Stimulated activated naive B cell treated with anti-CD40 and anti-IgM and Interleukin-4, amounts not matched to agents 10 μg/mL and 1 μg/mL and 100 μg/mL, for 72 hours (primary cell): ENCODE measurements around the gene PDE6G.

Experiments
- ATAC-seq, 2 donors: fragments of 150-1000 bp; cut with Tn5 transposase; replicated peaks; 2 replicates each; pipeline ENCODE4 v1.10.0; 2021; ENCODE audit warnings: moderate library complexity in 1 of 2
- DNase-seq: peaks from one replicate; pipeline ENCODE4 v3.0.0; 2021
- H3K27ac Mint-ChIP-seq: one replicate; pipeline ENCODE4 v1.8.0; 2022; ENCODE audit warnings: mild to moderate bottlenecking, mixed read lengths
- H3K27me3 Mint-ChIP-seq, 2 donors: one replicate each; pipeline ENCODE4 v1.8.0; 2022; ENCODE audit warnings: mixed read lengths in 2 of 2
- H3K36me3 Mint-ChIP-seq, 2 donors: one replicate each; pipeline ENCODE4 v1.8.0; 2022; ENCODE audit warnings: mixed read lengths in 2 of 2, mild to moderate bottlenecking in 1 of 2
- H3K4me1 Mint-ChIP-seq, 2 donors: one replicate each; pipeline ENCODE4 v1.8.0; 2022; ENCODE audit warnings: mixed read lengths in 2 of 2, mild to moderate bottlenecking in 1 of 2
- H3K4me3 Mint-ChIP-seq, 2 donors: one replicate each; pipeline ENCODE4 v1.8.0; 2022; ENCODE audit warnings: mild to moderate bottlenecking in 2 of 2, mixed read lengths in 2 of 2, moderate library complexity in 1 of 2
- H3K9me3 Mint-ChIP-seq, 2 donors: one replicate each; pipeline ENCODE4 v1.8.0; 2022; ENCODE audit warnings: mixed read lengths in 2 of 2, mild to moderate bottlenecking in 1 of 2

The PDE6G gene

DNA sequence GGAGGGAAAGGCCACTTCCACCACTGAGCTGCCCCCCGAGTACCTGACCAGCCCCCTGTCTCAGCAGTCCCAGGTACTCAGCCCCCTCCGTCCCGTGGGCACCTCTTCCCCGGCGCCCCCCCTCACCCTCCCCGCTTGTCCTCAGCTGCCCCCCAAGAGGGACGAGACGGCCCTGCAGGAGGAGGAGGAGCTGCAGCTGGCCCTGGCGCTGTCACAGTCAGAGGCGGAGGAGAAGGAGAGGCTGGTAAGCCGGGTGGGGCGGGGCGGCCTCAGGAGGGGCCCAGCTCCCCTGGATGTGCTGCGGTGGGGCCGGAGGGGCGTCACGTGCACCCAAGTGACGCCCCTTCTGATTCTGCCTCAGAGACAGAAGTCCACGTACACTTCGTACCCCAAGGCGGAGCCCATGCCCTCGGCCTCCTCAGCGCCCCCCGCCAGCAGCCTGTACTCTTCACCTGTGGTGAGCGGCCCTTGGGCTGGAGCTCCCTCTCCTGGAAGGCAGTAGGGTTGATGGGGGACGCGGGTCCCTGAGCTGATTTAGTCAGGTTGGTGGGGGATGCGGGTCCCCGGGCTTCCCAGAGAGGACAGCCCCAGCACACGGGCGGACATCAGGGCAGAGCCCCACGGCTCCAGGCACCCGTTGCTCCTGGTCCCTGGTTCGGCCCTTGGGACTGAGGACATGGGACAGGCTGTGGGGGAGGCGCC, 37.3 kb upstream of the PDE6G start:
- no peaks in the 10 kb centered on the region for H3K9me3 Mint-ChIP-seq
- H3K36me3 Mint-ChIP-seq = peaks cover 39 to 48% of the 10 kb centered on the region in 2 donors

DNA sequence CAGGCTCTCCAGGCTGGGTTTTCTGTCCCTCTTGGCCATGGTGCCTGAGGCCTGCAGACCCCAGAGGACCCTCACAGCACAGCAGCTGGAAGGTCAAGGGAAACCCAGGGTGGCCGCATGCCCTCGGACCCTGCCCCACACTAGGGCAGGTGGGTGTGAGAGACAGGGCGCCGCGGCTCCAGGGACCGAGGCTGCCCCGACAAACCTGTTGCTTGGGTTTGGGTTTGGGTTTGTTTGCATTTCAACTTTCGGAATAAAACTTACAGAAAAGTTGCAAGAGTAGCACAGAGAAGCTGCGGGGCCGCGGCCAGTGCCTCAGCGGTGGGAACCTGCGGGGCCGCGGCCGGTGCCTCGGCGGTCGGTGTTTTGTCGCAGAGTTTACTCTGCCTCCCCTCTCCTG, 35.3 kb upstream of the PDE6G start:
- DNase-seq = no peak
- H3K27ac Mint-ChIP-seq = no peak overlapping the region
- H3K9me3 Mint-ChIP-seq = no peaks in the 10 kb centered on the region
- H3K4me3 Mint-ChIP-seq = no peak overlapping the region
- no peak for ATAC-seq
- no peaks in the 10 kb centered on the region for H3K27me3 Mint-ChIP-seq
- H3K36me3 Mint-ChIP-seq = peaks cover 32 to 48% of the 10 kb centered on the region in 2 donors
- peaks cover 11 to 31% of the 10 kb centered on the region in 2 donors for H3K4me1 Mint-ChIP-seq

More for the DNA sequence above, 37.3 kb upstream of the PDE6G start:
- H3K27me3 Mint-ChIP-seq = no peaks in the 10 kb centered on the region
- ATAC-seq (no peak), DNase-seq (no peak)
- no peak overlapping the region for H3K27ac Mint-ChIP-seq
- no peak overlapping the region for H3K4me3 Mint-ChIP-seq
- peaks cover 4 to 32% of the 10 kb centered on the region in 2 donors for H3K4me1 Mint-ChIP-seq

DNA sequence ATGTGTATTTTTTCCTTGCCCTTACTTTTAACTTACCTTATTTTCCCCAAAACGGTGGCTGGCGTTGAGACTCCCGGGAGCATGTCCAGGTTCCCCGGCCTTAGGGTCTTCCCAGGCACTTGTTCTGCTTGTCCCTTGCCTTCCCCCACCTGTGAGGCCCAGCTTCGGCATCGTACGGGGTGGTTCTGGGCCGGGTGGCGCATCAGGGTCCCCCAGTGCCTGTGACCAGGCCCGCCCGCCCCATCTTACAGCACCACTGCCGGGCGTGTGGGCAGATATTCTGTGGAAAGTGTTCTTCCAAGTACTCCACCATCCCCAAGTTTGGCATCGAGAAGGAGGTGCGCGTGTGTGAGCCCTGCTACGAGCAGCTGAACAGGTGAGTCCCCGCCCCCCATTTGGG, 34.9 kb upstream of the PDE6G start:
- ATAC-seq (no peak), DNase-seq (no peak)
- H3K9me3 Mint-ChIP-seq = no peaks in the 10 kb centered on the region
- no peak overlapping the region for H3K27ac Mint-ChIP-seq
- peaks cover 13 to 34% of the 10 kb centered on the region in 2 donors for H3K4me1 Mint-ChIP-seq
- H3K36me3 Mint-ChIP-seq = peaks cover 34 to 51% of the 10 kb centered on the region in 2 donors
- H3K4me3 Mint-ChIP-seq = no peak overlapping the region
- no peaks in the 10 kb centered on the region for H3K27me3 Mint-ChIP-seq

DNA sequence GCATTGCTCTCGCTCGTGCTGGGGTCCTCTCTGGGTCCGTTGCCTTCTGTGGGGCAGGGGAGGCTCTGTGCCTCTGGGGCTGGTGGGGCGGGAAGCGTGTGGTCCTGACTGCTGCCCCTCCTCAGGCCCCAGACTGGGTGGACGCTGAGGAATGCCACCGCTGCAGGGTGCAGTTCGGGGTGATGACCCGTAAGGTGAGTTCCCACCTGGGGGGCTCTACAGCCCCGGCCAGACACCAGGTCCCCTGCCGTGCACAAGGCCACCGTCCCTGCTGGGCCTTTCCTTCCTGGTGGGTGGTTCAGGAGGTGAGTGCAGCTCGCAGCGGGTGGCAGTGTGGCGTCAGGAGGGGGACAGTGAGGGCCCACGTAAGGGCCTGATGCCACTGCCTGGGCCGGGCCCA, 34.2 kb upstream of the PDE6G start:
- Mint-ChIP-seq H3K27me3 (no peaks in the 10 kb centered on the region), H3K36me3 (peaks cover 37 to 52% of the 10 kb centered on the region in 2 donors), H3K4me3 (no peak overlapping the region), H3K27ac (no peak overlapping the region), H3K4me1 (peaks cover 14 to 38% of the 10 kb centered on the region in 2 donors), H3K9me3 (no peaks in the 10 kb centered on the region)
- no peak for DNase-seq
- ATAC-seq = no peak

DNA sequence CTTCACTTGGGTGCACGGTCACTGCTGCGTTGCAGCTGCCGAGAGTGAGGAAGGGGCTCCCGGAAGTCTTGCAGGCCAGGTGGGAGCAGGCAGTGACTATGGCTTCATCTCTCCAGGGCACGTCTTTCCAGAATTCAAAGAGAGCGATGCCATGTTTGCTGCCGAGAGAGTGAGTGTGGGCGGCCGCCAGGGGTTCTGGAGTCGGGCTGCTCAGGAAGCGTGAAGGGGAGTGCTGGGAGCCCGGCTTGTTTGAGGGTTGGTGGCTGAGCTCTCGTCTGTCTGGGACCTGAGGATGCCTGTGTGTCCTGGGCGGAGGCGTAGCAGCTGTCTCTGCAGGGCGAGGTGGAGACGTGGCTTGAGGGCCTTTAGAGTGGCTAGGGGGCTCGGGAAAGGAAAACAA, 33.7 kb upstream of the PDE6G start:
- Mint-ChIP-seq H3K9me3 (no peaks in the 10 kb centered on the region), H3K27ac (no peak overlapping the region), H3K4me3 (no peak overlapping the region), H3K4me1 (peaks cover 18 to 43% of the 10 kb centered on the region in 2 donors), H3K36me3 (peaks cover 41 to 56% of the 10 kb centered on the region in 2 donors), H3K27me3 (no peaks in the 10 kb centered on the region)
- no peak for DNase-seq
- no peak for ATAC-seq

DNA sequence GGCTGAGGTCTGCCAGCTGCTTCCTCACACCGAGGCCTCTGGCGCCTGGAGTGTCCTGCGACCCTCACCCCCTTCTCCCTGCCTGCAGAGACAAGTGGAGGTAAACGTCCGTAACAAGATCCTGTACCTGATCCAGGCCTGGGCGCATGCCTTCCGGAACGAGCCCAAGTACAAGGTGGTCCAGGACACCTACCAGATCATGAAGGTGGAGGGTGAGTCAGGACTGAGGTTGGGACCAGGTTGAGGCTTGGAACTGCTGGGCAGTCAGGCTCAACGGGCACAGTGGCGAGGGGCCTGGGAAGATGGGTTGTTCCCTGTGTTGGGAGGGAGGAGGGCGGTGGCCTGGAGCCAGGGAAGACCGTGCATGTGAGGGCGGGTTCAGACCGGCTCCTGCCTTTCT, 32.3 kb upstream of the PDE6G start:
- peaks cover 23 to 51% of the 10 kb centered on the region in 2 donors for H3K4me1 Mint-ChIP-seq
- H3K4me3 Mint-ChIP-seq = no peak overlapping the region
- peaks cover 41 to 62% of the 10 kb centered on the region in 2 donors for H3K36me3 Mint-ChIP-seq
- H3K27me3 Mint-ChIP-seq = no peaks in the 10 kb centered on the region
- ATAC-seq = no peak
- H3K27ac Mint-ChIP-seq = no peak overlapping the region
- H3K9me3 Mint-ChIP-seq = no peaks in the 10 kb centered on the region
- DNase-seq = no peak

DNA sequence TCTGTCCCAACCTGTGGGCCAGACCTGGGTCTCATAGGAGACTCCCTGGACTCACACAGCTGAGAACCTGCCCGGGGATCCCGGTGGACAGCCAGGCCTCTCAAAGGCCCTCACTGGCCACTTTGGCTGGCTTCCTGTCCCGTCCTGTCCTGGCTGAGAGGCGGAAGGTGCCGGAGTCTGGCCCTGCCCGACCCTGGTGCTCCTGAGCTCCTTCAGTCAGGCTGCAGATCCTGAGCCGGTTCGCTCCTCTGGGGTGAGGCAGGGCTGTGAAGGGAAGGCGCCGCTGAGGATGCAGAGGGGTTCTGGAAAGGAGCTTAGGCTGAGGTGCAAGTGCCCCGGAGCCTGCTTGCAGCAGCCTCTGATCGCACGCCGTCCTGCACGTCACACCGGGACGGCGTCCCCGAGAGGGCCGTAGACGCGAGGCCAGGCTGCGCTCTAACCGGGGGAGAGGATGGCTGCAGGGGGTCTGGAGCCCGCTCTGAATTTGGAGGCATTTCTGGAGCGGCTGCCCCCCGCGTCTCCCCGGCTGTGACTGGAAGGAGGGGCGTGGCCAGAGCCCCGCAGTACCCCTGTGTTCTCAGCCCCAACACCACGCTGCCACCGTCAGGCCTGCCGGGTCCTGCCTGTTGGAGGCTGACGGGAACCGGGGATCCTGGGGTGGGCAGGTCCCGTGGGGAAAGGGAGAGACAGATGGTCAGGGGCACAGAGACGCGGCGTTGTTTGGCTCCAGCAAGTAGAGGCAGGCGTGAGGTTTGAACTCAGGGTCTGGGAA, 31.6 kb upstream of the PDE6G start:
- Mint-ChIP-seq H3K4me1 (peaks cover 24 to 53% of the 10 kb centered on the region in 2 donors), H3K4me3 (no peak overlapping the region), H3K27me3 (no peaks in the 10 kb centered on the region), H3K27ac (no peak overlapping the region), H3K36me3 (peaks cover 41 to 62% of the 10 kb centered on the region in 2 donors), H3K9me3 (no peaks in the 10 kb centered on the region)
- no peak for DNase-seq
- no peak for ATAC-seq

DNA sequence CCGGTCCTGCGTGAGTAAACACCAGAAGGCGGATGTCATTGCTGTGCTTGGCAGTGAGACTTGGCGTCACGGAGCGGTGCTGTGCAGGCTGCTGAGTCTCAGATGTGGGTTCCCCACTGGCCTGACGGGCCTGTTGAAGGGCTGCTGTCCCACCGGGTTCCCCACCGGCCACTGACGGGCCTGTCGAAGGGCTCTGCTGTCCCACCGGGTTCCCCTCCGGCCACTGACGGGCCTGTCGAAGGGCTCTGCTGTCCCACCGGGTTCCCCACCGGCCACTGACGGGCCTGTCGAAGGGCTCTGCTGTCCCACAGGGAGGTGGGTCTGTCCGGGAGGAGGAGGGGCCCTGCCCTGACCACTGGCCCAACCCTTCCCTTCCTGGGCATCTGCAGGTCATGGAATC, 30.3 kb upstream of the PDE6G start:
- Mint-ChIP-seq H3K36me3 (peaks cover 44 to 55% of the 10 kb centered on the region in 2 donors), H3K27ac (peak overlapping the region; percentile 71), H3K4me3 (no peak overlapping the region), H3K9me3 (no peaks in the 10 kb centered on the region), H3K27me3 (no peaks in the 10 kb centered on the region), H3K4me1 (peaks cover 29 to 64% of the 10 kb centered on the region in 2 donors)
- DNase-seq (no peak), ATAC-seq (no peak)

DNA sequence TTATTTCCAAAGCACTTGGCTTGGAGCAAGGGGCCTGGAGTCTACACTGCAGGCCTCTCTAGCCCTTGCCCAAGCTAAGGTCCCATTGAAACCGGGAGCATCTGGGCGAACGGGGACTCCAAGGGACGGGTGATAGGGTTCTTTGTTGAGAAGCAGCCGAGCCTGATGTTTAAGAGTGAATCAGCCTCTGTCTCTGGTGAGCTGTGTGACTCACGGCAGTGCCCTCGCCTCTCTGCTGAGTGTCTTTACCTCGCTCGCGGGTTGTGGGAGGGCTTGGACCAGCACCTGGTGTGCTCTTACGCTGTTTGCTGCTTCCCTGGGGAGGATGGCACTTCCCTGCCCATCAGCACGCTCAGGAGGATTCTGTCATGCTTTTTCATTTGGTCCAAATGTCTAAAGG, 28.8 kb upstream of the PDE6G start:
- H3K4me1 Mint-ChIP-seq = peaks cover 30 to 57% of the 10 kb centered on the region in 2 donors
- H3K27me3 Mint-ChIP-seq = no peaks in the 10 kb centered on the region
- ATAC-seq = no peak
- peak overlapping the region; percentile 92 for H3K27ac Mint-ChIP-seq
- H3K4me3 Mint-ChIP-seq = peak overlapping the region; percentile 84 to 85
- H3K9me3 Mint-ChIP-seq = no peaks in the 10 kb centered on the region
- H3K36me3 Mint-ChIP-seq = peaks cover 41 to 49% of the 10 kb centered on the region in 2 donors
- no peak for DNase-seq

DNA sequence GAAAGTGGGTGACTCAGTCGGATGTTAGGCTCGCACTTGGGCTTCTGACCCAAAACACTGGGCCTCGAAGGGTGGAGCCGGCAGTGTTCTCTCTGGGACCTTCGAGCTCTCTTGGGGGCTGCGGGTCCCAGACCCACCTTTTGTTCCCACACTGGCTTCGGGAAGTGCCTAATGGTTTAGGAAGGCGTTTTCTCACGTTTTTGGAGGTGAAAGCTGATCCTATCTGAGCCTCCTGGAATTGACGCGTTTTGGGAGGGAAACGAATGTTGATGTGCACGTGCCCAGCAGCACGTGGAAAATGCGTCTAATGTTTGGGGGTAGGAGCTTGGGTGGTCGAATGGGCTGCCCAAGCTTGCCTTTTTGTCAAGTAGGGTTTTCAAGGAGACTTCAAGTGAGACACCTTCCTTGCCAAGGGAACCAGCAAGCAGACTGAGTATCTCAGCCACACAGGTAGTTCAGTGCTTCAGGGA, 28.1 kb upstream of the PDE6G start:
- ATAC-seq = no peak
- Mint-ChIP-seq H3K4me3 (peak overlapping the region; percentile 84 to 85), H3K4me1 (peaks cover 30 to 51% of the 10 kb centered on the region in 2 donors), H3K9me3 (no peaks in the 10 kb centered on the region), H3K27ac (peak overlapping the region; percentile 92), H3K36me3 (peaks cover 34 to 46% of the 10 kb centered on the region in 2 donors), H3K27me3 (no peaks in the 10 kb centered on the region)
- no peak for DNase-seq

DNA sequence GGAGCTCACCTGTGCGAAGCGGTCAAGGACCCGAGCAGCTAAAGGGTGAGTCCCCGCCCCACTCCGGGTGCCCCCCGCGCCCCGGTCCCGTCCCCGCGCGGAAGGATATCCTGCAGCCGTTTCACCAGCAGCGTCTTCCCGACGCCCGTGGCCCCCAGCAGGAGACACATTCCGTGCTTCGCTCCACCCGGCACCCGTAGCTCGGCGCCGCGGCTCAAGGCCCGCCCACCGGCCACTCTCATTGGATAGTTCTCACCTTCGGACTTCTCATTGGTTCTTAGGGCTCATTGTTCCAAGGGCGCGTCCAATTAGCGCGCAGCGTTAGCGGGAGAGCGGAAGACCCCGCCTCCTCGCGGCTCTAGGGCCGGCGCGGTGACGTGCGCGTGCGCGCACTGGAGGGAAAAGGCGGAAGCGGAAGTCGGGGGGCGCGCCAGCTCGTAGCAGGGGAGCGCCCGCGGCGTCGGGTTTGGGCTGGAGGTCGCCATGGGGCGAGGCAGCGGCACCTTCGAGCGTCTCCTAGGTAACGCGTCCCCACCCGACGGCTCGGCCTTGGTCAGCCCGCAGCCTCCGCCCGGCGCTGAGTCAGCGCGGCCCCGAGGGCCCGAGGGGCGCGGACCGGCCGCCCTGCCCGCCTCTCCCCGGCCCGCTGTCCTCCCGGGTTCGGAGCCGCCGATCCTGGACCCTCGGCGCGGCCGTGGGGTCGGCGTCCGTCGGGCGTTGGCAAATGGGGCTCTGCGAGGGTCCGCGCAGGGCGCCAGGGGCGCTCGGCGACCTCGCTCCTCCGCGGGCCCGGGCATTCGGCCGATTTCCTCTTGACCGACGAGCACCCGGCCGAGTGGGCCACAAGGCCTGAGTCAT, 27.5 kb upstream of the PDE6G start, which contains the start of the genes ARL16 and HGS:
Gene ARL16 (minus strand): TSS at position 214 of the 858 bp plus-strand sequence. CDS start 44 bp downstream, at position 170.
Gene HGS (plus strand): TSS at position 428 of the 858 bp plus-strand sequence. CDS start 56 bp downstream, at position 484.
- DNase-seq (peak; percentile 98), ATAC-seq (peak; percentile 96 to 97)
- Mint-ChIP-seq H3K4me1 (peaks cover 32 to 44% of the 10 kb centered on the region in 2 donors), H3K36me3 (peaks cover 28 to 43% of the 10 kb centered on the region in 2 donors), H3K9me3 (no peaks in the 10 kb centered on the region), H3K4me3 (peak within 1 kb of the TSS; percentile 84 to 85), H3K27me3 (no peaks in the 10 kb centered on the region), H3K27ac (peak within 1 kb of the TSS; percentile 92)

DNA sequence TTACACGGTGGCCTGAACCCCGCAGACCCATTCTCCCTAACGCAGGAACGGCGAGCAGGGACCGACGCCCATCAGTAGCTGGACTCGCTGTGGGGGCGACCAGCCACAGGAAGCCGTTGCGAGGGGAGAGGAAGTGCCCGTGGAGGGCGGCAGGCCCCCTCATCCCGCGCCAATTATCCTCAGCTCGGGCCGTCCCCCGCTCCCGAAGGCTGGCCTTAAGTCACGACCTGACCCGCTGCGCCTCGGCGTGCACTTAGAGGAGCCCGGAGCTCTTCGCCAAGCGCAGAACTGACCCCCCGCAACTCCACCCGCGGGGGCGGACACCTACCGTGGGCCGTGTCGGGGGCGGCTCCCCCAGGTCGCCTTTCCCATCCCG, 26.9 kb upstream of the PDE6G start:
- H3K4me3 Mint-ChIP-seq = peak overlapping the region; percentile 84 to 85
- H3K9me3 Mint-ChIP-seq = no peaks in the 10 kb centered on the region
- H3K27ac Mint-ChIP-seq = peak overlapping the region; percentile 90
- peaks cover 29 to 41% of the 10 kb centered on the region in 2 donors for H3K4me1 Mint-ChIP-seq
- H3K27me3 Mint-ChIP-seq = no peaks in the 10 kb centered on the region
- ATAC-seq = peak; percentile 16 to 19
- H3K36me3 Mint-ChIP-seq = peaks cover 26 to 39% of the 10 kb centered on the region in 2 donors
- DNase-seq = no peak

DNA sequence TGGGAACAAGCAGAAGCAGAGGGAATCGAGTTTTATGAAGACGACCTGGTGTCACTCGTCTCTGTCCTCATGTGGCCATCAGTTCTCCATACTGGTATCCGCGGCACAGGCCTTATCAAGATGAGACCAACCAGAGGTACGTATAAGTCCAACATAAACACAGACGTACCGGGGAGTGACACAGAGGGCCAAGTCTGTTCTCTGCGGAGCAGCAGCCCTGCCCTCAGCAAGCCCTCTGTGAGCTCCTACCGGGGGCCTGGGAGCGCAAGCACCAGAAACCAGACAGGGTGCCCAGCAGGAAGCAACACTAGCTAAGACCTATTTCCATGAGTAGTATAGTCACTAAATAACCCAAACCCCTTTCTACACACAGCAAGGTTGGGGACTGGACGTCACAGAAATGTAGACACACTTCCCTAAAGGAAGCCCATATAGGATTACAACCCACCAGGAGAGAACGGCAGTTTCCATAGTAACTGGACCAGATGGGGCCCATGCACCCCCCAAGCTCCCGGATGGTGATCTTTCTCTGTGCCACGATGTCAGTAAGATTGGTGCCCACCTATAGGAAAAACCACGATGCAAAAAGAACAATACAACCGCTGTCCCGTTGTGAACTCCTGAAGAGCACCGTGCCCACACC, 26.3 kb upstream of the PDE6G start:
- peaks cover 29 to 40% of the 10 kb centered on the region in 2 donors for H3K4me1 Mint-ChIP-seq
- no peaks in the 10 kb centered on the region for H3K9me3 Mint-ChIP-seq
- no peaks in the 10 kb centered on the region for H3K27me3 Mint-ChIP-seq
- peaks cover 25 to 38% of the 10 kb centered on the region in 2 donors for H3K36me3 Mint-ChIP-seq
- peak overlapping the region; percentile 90 for H3K27ac Mint-ChIP-seq
- H3K4me3 Mint-ChIP-seq = peak overlapping the region; percentile 84 to 85
- no peak for DNase-seq
- ATAC-seq = no peak
